B cell (primary cell): ENCODE results near the gene NBL1. TPM values are rescaled to one million over a fixed set of nuclear protein-coding genes. Genes with fewer than 3 reads are reported as not detected.

Experiments
- ATAC-seq: fragments of 200-7000 bp; cut with Tn5 transposase; one replicate; pipeline ENCODE4 v1.10.0; 2021; ENCODE audit warnings: low read depth, mild to moderate bottlenecking, moderate number of reproducible peaks, moderate library complexity
- CTCF ChIA-PET: fragments of 350-600 bp; sonication (Branson Sonifier 250); formaldehyde crosslinking; loops from one replicate; lab custom pipeline; 2021; ENCODE audit warnings: antibody characterized with exemption, inconsistent platforms; lab: Charles Lee
- POLR2A ChIA-PET: fragments of 350-600 bp; sonication (Branson Sonifier 250); formaldehyde crosslinking; loops from one replicate; lab custom pipeline; 2021; ENCODE audit warnings: antibody characterized with exemption; lab: Charles Lee
- DNase-seq: peaks from one replicate; pipeline ENCODE4 v3.0.0; 2013
- H2AFZ ChIP-seq: 2 replicates; pipeline ENCODE4 v1.6.1; 2012; ENCODE audit warnings: mild to moderate bottlenecking, low read depth, low read length; ENCODE audit not compliant: insufficient read depth, poor library complexity, severe bottlenecking
- H3K27ac ChIP-seq, 2 donors: 1 replicate in 1 of 2; 2 replicates in 1 of 2; pipeline ENCODE4 v1.5.1; 2012 to 2013; ENCODE audit warnings: low read length in 2 of 2, mild to moderate bottlenecking in 2 of 2, moderate library complexity in 1 of 2
- H3K27me3 ChIP-seq, 4 experiments: fragments of 200-600 bp in 1 of 4; sonication (generic) in 1 of 4; replicated peaks in 1 of 4; 1 replicate in 2 of 4; 2 replicates in 2 of 4; pipeline versions ENCODE4 v1.6.1 to v1.7.0; 2013 to 2016; ENCODE audit warnings: low read length in 3 of 4, mild to moderate bottlenecking in 2 of 4, mixed read lengths in 1 of 4, moderate library complexity in 1 of 4; ENCODE audit not compliant: insufficient read depth in 4 of 4, control insufficient read depth in 3 of 4; ENCODE audit errors: control extremely low read depth in 1 of 4
- H3K36me3 ChIP-seq, 2 experiments: replicated peaks in 1 of 2; 1 replicate in 1 of 2; 2 replicates in 1 of 2; pipeline versions ENCODE4 v1.6.1 to v1.7.1; 2013; ENCODE audit warnings: low read length in 1 of 2; ENCODE audit not compliant: insufficient read depth in 2 of 2, control insufficient read depth in 1 of 2; ENCODE audit errors: control extremely low read depth in 1 of 2, extremely low read depth in 1 of 2
- H3K4me1 ChIP-seq, 2 donors: fragments of 200-600 bp in 1 of 2; sonication (generic) in 1 of 2; 1 replicate in 1 of 2; 2 replicates in 1 of 2; pipeline versions ENCODE4 v1.5.1 to v1.6.1; 2013 to 2017; ENCODE audit warnings: low read length in 2 of 2; ENCODE audit not compliant: control insufficient read depth in 2 of 2, insufficient read depth in 2 of 2
- H3K4me2 ChIP-seq: replicated peaks from 2 replicates; pipeline ENCODE3; 2012; ENCODE audit warnings: mild to moderate bottlenecking, low read depth, low read length; ENCODE audit not compliant: poor library complexity, severe bottlenecking
- H3K4me3 ChIP-seq, 5 experiments: fragments of 200-600 bp in 1 of 5; sonication (generic) in 1 of 5; 1 replicate in 3 of 5; 2 replicates in 2 of 5; pipeline versions ENCODE4 v1.5.1 to v1.7.0; 2011 to 2016; ENCODE audit warnings: low read length in 4 of 5, mild to moderate bottlenecking in 4 of 5, low read depth in 2 of 5, control low read depth in 1 of 5, moderate library complexity in 1 of 5; ENCODE audit not compliant: insufficient read depth in 1 of 5; ENCODE audit errors: control extremely low read depth in 1 of 5, extremely low read depth in 1 of 5
- H3K79me2 ChIP-seq: fragments of 200-600 bp; sonication (generic); one replicate; pipeline ENCODE4 v1.6.0; 2016; ENCODE audit warnings: low read length; ENCODE audit not compliant: control insufficient read depth, insufficient read depth
- H3K9ac ChIP-seq: fragments of 200-600 bp; sonication (generic); 2 replicates; pipeline ENCODE4 v1.6.1; 2017; ENCODE audit warnings: mild to moderate bottlenecking, low read length, moderate library complexity
- H3K9me3 ChIP-seq, 3 donors: one replicate each; pipeline versions ENCODE4 v1.6.1 to v1.7.1; 2013; ENCODE audit warnings: low read length in 2 of 3; ENCODE audit not compliant: control insufficient read depth in 2 of 3, insufficient read depth in 1 of 3; ENCODE audit errors: control extremely low read depth in 1 of 3
- H4K20me1 ChIP-seq: 2 replicates; pipeline ENCODE4 v1.6.0; 2012; ENCODE audit warnings: mild to moderate bottlenecking, low read length; ENCODE audit not compliant: insufficient read depth, control insufficient read depth, poor library complexity, severe bottlenecking
- H3K27ac Mint-ChIP-seq: one replicate; pipeline ENCODE4 v1.8.0; 2021; ENCODE audit warnings: mixed read lengths
- H3K27me3 Mint-ChIP-seq: one replicate; pipeline ENCODE4 v1.8.0; 2021; ENCODE audit warnings: mixed read lengths
- H3K4me1 Mint-ChIP-seq: one replicate; pipeline ENCODE4 v1.8.0; 2021; ENCODE audit warnings: mixed read lengths
- H3K4me3 Mint-ChIP-seq: one replicate; pipeline ENCODE4 v1.8.0; 2021; ENCODE audit warnings: mixed read lengths
- H3K9me3 Mint-ChIP-seq: one replicate; pipeline ENCODE4 v1.8.0; 2022; ENCODE audit warnings: mixed read lengths; ENCODE audit not compliant: insufficient read depth
- CTCF ChIP-seq: fragments of 200-600 bp; IDR thresholded peaks from one replicate; pipeline ENCODE4 v1.8.0; 2022; ENCODE audit warnings: antibody characterized with exemption, mild to moderate bottlenecking
- EZH2 ChIP-seq: IDR thresholded peaks from 2 replicates; pipeline ENCODE4 v1.6.1; 2012; ENCODE audit warnings: borderline replicate concordance, low read depth, mild to moderate bottlenecking, moderate library complexity, low read length; ENCODE audit not compliant: insufficient read depth, poor library complexity, severe bottlenecking
- WGBS: methylation state at CpG from one replicate; pipeline ENCODE4 v1.1.5; 2013; ENCODE audit warnings: missing lambda C conversion rate; ENCODE audit not compliant: insufficient coverage; 5-methylcytosine and 5-hydroxymethylcytosine counted together
- intact Hi-C: fragments of 100-400 bp; cut with micrococcal nuclease; formaldehyde crosslinking; loops from one replicate; pipeline ENCODE4 v1.10.0; 2022
- polyA plus RNA-seq: library from polyadenylated mRNA; depleted of rRNA; stranded (reverse); fragments of >200 nt; gene quantifications from 2 replicates; pipeline ENCODE4 v1.2.3, GENCODE V29; 2012
- total RNA-seq, 2 donors: library from RNA; stranded (reverse); fragments of 120-200 nt in 1 of 2; gene quantifications; 1 replicate in 1 of 2; 2 replicates in 1 of 2; pipeline versions ENCODE4 v1.2.3 to v1.2.4, GENCODE V29; 2013 to 2022

NBL1 gene
- total and polyA plus RNA-seq, 2 donors (not counting 1 experiment from before 2014, with no cell fraction given): 0.74 to 0.97 TPM

- no peaks in the 10 kb centered on the region for H3K36me3 ChIP-seq
- Mint-ChIP-seq H3K27me3 (peaks cover 60% of the 10 kb centered on the region), H3K27ac (no peak overlapping the region), H3K4me1 (peaks cover 8% of the 10 kb centered on the region), H3K4me3 (no peak overlapping the region), H3K9me3 (no peaks in the 10 kb centered on the region)
- ChIA-PET CTCF (interaction anchor here (2.6 kb wide), 1 partner anchor 10 kb away, joined by 16 read pairs; no protein-coding TSS in a partner anchor), POLR2A (no interaction called here)
- H3K79me2 ChIP-seq: no peaks in the 10 kb centered on the region
- H3K27ac ChIP-seq: no peak overlapping the region
- peaks cover 0 to 3% of the 10 kb centered on the region in 2 donors for H3K4me1 ChIP-seq
- ATAC-seq (no peak), DNase-seq (no peak)
- intact Hi-C loops: no loop called here
- H4K20me1 ChIP-seq: no peaks in the 10 kb centered on the region
- H2AFZ ChIP-seq: no peak overlapping the region
- H3K9ac ChIP-seq: no peak overlapping the region
- TF ChIP-seq CTCF (no peak), EZH2 (no peak)
- no peaks in the 10 kb centered on the region for H3K9me3 ChIP-seq
- WGBS: 100% methylated on average over 1 of the region's 4 CpGs
- peaks cover 0 to 45% (median 0%) of the 10 kb centered on the region in 4 experiments for H3K27me3 ChIP-seq
- H3K4me3 ChIP-seq: no peak overlapping the region
- H3K4me2 ChIP-seq: no peak overlapping the region
Measured at GRCh38 chr1:19670787-19671186, 26.7 kb downstream of the NBL1 start.

- Histone ChIP-seq H3K27me3 (peaks cover 0 to 37% (median 1%) of the 10 kb centered on the region in 4 experiments), H3K27ac (no peak overlapping the region), H3K9ac (no peak overlapping the region), H3K79me2 (no peaks in the 10 kb centered on the region), H4K20me1 (no peaks in the 10 kb centered on the region), H3K4me3 (no peak overlapping the region), H3K36me3 (no peaks in the 10 kb centered on the region), H2AFZ (no peak overlapping the region), H3K4me1 (no peaks in the 10 kb centered on the region), H3K4me2 (no peak overlapping the region), H3K9me3 (no peaks in the 10 kb centered on the region)
- no peak for TF ChIP-seq CTCF
- TF ChIP-seq EZH2: no peak
- H3K4me1 Mint-ChIP-seq: no peaks in the 10 kb centered on the region
- H3K27ac Mint-ChIP-seq: no peak overlapping the region
- intact Hi-C loops: no loop called here
- no peaks in the 10 kb centered on the region for H3K9me3 Mint-ChIP-seq
- ATAC-seq: no peak
- H3K4me3 Mint-ChIP-seq: no peak overlapping the region
- WGBS: 86% methylated on average over 3 of the region's 6 CpGs
- H3K27me3 Mint-ChIP-seq: peaks cover 54% of the 10 kb centered on the region
- CTCF ChIA-PET: interaction anchor here (2.6 kb wide), 1 partner anchor 11 kb away, joined by 16 read pairs; no protein-coding TSS in a partner anchor
- POLR2A ChIA-PET: no interaction called here
- DNase-seq: no peak
Measured at GRCh38 chr1:19672237-19672636, 28.1 kb downstream of the NBL1 start.
